ENCODE measurements around the gene PHF1.

The PHF1 gene

GRCh38 chr6:33430991-33431879, 20.4 kb downstream of the PHF1 start:
- in situ Hi-C loops (cut with MboI; ENCODE audit: low sequenced_read_pairs): no loop called here

GRCh38 chr6:33431880-33432541, 21.2 kb downstream of the PHF1 start:
- in situ Hi-C loops (cut with MboI; ENCODE audit: low sequenced_read_pairs): no loop called here

GRCh38 chr6:33432546-33432945, 21.7 kb downstream of the PHF1 start:
- in situ Hi-C loops (cut with MboI; ENCODE audit: low sequenced_read_pairs): no loop called here

- in situ Hi-C loops (cut with MboI; ENCODE audit: low sequenced_read_pairs): no loop called here
These were observed 22.3 kb downstream of the PHF1 start for GRCh38 chr6:33433001-33433543.

DNA sequence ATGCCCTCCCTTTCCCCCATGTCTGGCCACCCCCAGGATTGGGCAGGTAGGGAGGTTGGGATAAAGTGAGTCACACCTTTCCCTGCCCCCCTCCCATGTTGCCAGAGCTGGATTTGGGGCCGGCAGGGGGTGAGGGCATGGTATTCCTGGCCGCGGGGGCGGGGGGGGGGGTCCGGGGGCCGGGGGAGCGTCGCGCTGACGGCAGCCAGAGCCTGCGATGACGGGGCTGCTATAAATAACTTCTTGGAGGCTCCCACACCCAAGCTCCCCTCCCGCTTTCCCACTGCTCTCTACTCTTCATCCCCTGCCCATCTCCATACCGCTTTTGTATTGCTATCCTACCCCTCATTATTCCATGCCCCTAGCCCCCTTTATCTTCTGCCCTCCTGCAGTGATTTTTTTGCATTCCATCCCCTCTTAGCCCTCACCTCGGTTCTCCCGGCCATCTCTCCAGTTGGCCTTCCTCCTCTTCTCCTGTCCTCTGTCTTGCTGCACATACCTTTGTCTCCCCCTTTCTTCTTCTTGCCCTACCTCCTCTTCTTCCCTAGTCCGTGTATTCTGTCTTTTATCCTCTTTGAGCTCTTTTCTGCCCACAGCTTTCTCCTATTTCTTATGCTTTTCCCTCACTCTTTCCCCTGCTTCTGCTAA, 22.9 kb downstream of the PHF1 start:
- in situ Hi-C loops (cut with MboI; ENCODE audit: low sequenced_read_pairs): no loop called here

- in situ Hi-C loops (cut with MboI; ENCODE audit: low sequenced_read_pairs): no loop called here
These were observed 24.1 kb downstream of the PHF1 start for GRCh38 chr6:33434961-33435360.

GRCh38 chr6:33437666-33438065, 26.9 kb downstream of the PHF1 start:
- in situ Hi-C loops (cut with MboI; ENCODE audit: low sequenced_read_pairs): no loop called here

DNA sequence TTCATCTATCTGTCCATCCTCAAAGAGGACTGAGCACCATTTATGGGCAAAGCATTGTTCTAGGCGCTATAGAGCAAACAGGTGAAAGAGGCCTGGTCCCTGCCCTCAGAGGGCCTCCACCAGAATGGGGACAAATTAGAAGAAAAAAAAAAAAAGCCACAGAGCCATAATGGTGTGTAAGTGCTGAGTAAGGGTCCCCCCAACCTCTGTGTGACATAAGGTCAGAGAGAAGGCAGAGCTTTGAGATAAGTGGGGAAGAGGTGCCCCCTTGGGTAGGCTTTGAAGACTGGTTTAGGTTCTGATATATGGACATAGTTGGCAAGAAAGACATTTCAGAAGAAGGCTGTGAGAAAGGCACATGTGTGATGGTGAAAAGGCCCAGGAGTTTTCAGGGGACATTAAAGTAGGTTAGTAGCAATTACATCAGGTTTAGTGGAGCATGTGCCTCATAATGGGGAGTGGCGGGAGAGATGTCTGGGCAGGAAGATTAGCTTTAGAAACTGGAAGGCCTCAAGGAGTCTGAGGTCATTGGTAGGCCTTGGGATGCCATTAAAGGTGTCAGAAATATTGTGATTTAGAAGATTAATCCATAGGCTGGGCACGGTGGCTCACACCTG, 28.3 kb downstream of the PHF1 start:
- in situ Hi-C loops (cut with MboI; ENCODE audit: low sequenced_read_pairs): no loop called here

GRCh38 chr6:33439956-33440648, 29.3 kb downstream of the PHF1 start:
- in situ Hi-C loops (cut with MboI; ENCODE audit: low sequenced_read_pairs): no loop called here

GRCh38 chr6:33440649-33441309, 30.0 kb downstream of the PHF1 start:
- in situ Hi-C loops (cut with MboI; ENCODE audit: low sequenced_read_pairs): no loop called here

GRCh38 chr6:33441457-33441856, 30.6 kb downstream of the PHF1 start:
- in situ Hi-C loops (cut with MboI; ENCODE audit: low sequenced_read_pairs): no loop called here

GRCh38 chr6:33442283-33442682, 31.5 kb downstream of the PHF1 start:
- in situ Hi-C loops (cut with MboI; ENCODE audit: low sequenced_read_pairs): no loop called here

- in situ Hi-C loops (cut with MboI; ENCODE audit: low sequenced_read_pairs): no loop called here
These were observed 32.2 kb downstream of the PHF1 start for GRCh38 chr6:33443025-33443424.

DNA sequence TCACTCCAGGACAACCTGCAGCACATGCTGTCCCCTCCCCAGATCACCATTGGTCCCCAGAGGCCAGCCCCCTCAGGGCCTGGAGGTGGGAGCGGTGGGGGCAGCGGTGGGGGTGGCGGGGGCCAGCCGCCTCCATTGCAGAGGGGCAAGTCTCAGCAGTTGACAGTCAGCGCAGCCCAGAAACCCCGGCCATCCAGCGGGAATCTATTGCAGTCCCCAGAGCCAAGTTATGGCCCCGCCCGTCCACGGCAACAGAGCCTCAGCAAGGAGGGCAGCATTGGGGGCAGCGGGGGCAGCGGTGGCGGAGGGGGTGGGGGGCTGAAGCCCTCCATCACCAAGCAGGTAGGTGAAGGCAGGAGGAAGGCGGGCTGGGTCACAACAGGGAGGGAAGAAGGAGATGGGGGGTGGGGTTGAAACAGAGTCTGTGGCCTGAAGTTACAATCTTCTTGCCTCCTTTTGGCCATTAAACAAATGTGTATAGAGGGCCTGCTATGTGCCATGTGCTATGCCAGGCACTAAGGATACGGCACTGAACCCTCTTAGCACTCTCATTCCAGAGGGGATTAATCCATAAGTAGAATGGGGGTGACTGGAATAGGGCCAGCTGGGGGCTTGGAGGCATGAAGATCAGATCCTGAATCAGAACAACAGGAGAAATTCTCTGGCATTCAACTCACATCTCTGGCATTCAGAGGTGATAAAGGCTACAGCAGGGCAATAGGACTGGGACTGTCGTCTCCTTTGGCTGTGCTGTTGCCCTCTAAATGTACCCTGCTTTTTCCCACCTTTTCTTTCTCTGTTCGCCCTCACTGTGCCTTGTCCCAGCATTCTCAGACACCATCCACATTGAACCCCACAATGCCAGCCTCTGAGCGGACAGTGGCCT, 33.0 kb downstream of the PHF1 start:
- in situ Hi-C loops (cut with MboI; ENCODE audit: low sequenced_read_pairs): no loop called here

DNA sequence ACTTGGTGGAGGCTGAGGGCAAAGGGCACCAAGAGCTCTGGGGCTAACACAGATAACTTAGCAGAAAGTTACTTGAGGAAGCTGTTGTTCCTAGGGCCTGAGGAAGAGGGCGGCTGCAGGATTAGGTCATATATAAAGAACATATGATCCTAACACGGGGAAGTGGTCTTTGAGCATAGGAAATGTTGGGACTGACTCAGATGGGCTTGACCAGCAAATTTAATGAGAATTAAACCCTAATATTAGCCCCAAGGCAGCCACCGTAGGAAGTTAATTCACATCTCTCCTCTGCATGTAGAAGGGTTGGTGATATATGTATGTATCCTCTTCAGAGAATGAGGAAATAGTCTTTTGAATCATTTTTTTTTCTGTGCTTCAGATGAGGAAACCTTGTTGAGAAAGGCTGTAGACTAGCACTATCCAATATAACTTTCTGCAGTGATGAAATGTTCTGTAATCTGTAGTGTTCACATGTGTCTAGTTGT, 34.3 kb downstream of the PHF1 start:
- in situ Hi-C loops (cut with MboI; ENCODE audit: low sequenced_read_pairs): no loop called here

GRCh38 chr6:33446356-33446755, 35.5 kb downstream of the PHF1 start:
- in situ Hi-C loops (cut with MboI; ENCODE audit: low sequenced_read_pairs): no loop called here

DNA sequence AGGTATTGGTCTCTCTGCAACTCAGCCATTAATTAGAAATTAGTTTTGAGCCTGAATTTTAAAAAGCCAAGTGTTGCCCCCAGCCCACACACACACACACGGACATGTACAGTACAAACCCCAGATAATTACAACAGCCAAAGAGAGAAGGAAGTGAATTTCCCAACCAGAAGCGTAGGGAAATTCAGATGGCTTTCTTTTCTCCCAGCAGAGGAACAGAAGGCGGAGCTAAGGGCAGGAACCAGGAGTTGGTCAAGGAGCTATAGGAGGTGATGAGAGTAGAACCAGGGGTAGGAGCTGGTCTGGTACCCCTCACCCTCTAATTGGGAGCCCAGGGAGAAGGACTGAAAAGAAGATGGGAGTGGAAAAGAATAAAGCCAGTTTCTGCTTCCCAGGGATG, 39.6 kb downstream of the PHF1 start:
- in situ Hi-C loops (cut with MboI; ENCODE audit: low sequenced_read_pairs): no loop called here

- in situ Hi-C loops (cut with MboI; ENCODE audit: low sequenced_read_pairs): no loop called here
These were observed 40.8 kb downstream of the PHF1 start for GRCh38 chr6:33451606-33452005.

- in situ Hi-C loops (cut with MboI; ENCODE audit: low sequenced_read_pairs): no loop called here
These were observed 41.7 kb downstream of the PHF1 start for GRCh38 chr6:33452496-33452895.
